ENCODE measurements around the gene TCOF1.
A peak's percentile ranks its signal among the peaks of the same experiment; 100 is the strongest.

DNA sequence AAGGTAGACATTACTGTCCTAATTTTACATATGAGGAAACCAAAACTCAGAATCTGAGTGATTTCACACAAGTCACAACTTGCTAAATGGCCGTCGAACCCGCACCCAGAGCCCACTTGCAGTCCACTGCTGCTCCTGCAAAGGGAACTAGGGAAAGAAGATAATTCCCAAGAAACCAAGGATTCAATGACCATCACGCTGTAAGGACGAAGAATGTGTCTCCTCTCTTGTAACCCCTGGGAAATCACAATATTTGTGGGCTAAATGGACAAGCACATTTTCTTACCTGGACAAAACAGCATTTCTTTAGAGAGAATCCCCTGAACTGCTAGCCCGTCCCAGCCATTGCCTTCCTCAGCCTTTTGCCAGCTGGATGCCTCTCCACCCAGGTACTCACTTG is 89.7 kb downstream of the TCOF1 start:
- TF ChIP-seq, protein P1, sequence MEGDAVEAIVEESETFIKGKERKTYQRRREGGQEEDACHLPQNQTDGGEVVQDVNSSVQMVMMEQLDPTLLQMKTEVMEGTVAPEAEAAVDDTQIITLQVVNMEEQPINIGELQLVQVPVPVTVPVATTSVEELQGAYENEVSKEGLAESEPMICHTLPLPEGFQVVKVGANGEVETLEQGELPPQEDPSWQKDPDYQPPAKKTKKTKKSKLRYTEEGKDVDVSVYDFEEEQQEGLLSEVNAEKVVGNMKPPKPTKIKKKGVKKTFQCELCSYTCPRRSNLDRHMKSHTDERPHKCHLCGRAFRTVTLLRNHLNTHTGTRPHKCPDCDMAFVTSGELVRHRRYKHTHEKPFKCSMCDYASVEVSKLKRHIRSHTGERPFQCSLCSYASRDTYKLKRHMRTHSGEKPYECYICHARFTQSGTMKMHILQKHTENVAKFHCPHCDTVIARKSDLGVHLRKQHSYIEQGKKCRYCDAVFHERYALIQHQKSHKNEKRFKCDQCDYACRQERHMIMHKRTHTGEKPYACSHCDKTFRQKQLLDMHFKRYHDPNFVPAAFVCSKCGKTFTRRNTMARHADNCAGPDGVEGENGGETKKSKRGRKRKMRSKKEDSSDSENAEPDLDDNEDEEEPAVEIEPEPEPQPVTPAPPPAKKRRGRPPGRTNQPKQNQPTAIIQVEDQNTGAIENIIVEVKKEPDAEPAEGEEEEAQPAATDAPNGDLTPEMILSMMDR (IDR thresholded peaks at IDR 0.05; ENCODE audit: borderline replicate concordance, extremely low read depth, low read length, poor library complexity, severe bottlenecking) = peak; percentile 2
- TF ChIP-seq EZH2 (IDR thresholded peaks at IDR 0.05; ENCODE audit: borderline replicate concordance, low read depth, low read length, severe bottlenecking) = no peak

Data from DND-41 (cell line).